GM21526 (cell line): ENCODE data around the gene PCSK7.

Experiments
- ATAC-seq: cut with Tn5 transposase; IDR thresholded peaks from one replicate; pipeline ENCODE4 v1.9.1; 2021; ENCODE audit warnings: moderate library complexity; ENCODE audit not compliant: unreplicated experiment, low FRiP score

Gene PCSK7

DNA sequence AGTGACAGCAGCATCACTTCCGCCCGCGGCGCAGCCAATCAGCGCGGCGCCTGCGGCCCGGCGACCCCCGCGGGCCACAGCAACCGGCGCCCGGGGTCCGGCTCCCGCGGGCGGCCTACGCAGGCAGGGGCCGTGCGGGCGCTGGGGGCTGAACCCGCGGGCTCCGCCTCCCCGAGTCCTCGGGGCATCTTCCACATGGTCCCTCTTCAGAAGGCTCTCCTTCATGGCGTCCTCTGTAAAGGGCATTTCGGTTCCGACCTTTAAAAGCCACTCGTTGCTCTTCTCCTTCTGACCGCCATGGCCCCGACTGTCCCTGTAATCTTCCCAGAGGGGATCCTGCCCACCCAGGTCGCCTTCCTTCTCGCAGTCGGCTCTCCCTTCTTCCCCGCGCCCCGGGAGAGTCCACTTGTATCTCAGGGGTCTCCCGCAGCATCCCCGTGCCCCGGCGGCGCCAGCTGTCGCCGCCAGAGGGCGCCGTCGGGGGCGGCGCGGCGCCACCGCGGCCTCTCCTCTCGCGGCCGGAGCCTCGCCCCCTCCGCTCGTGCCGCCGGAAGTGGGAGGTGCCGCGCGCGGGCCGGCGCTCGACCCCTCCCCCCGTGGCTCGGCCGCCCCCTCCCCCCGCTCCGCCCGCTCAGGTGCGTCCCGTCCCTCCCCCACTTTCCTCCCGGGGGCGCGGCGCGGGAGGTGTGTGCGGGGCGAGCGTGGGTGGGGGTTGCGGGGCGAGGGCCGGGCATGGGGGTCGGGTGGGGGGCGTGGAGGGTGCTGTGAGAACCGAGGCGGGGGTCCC is 412 bp upstream of the PCSK7 start, which contains the start of gene RNF214:
Gene RNF214, plus strand, starts transcription at position 580 of the 787 bp plus-strand sequence. CDS start 1,602 bp downstream, outside the sequence.
- ATAC-seq, result peak; percentile 50

- ATAC-seq, result no peak
Measured at GRCh38 chr11:117230999-117231841, 653 bp downstream of the PCSK7 start.

- ATAC-seq, result no peak
Measured at GRCh38 chr11:117230286-117230961, 1.4 kb downstream of the PCSK7 start.

- no peak for ATAC-seq
Measured at GRCh38 chr11:117229931-117230285, 2.0 kb downstream of the PCSK7 start.

DNA sequence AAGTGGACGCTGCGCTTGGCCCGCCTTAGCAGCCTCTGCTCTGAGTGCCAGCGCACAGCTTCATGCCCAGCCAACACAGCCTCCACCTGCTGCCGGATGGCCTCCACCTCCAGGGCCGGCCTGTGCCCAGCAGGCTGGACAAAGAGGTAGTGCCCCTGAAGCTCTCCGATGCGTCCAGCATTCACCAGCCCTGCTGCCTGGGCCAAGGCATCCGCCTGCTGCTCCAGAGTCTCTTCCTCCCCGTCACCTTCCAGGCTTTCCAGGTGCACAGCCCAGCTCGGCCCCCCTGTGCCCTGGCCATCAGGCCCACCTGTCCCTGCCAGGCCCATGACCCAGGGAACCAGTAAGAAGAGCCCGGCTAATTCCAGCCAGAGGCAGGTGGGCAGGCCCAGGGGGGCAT is 2.5 kb downstream of the PCSK7 start:
- ATAC-seq, result no peak

DNA sequence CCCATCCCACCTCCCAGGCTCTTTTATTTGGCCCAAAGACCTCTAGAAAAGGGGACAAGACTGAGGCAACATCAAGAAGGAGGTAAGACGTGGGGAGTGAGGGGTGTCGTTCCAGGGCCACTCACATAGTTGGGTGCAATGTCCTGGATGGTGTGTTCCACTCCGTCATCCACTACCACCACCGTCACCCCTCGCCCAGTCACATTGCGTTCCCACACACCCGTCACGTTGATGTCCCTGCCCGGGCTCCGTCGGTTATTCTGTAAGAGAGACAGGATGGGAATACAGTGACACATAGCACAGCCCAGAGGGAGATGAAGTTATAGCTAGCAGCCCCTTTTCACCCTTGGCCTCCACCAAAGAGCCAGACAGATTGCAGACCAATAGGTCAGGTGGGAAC is 3.8 kb downstream of the PCSK7 start:
- ATAC-seq, result no peak

- ATAC-seq, result no peak
Measured at GRCh38 chr11:117226388-117227385, 5.2 kb downstream of the PCSK7 start.

GRCh38 chr11:117225553-117226170 is 6.2 kb downstream of the PCSK7 start:
- no peak for ATAC-seq

- no peak for ATAC-seq
Measured at GRCh38 chr11:117223741-117224689, 7.9 kb downstream of the PCSK7 start.

DNA sequence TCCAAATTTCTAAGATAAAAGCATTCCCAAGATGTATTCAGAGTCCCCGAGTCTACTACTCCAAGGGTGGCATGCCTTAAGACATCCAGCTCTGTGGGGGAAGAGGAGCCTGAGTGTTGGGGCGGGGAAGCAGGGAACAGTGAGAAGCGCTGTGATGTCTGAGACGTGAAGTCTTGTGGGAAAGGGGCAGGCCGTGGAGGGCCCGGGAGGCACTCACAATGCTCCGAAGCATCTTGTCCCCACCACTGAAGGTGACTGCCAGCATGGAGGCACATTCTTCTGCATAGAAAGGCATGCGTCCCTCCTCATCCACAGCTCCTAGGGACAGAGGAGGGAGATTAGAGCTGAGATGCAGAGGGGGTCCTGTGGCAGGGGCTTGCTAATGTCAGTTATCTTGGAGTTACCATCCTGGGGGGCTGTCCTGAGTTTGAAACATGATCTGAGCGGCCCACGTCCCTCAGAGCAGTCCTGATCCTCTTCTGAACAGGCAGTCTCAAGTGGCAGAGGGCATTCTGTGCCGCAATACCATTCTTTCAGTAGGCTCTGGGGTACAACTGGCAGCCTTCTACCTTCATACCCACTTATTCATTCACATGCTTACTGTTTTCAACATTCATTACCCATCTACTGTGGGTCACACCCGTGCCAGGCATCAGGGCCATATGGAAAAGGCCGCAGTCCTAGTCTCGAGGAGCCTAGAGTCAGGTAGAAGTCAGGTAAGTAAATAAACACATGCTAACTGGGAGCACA is 8.7 kb downstream of the PCSK7 start:
- no peak for ATAC-seq

DNA sequence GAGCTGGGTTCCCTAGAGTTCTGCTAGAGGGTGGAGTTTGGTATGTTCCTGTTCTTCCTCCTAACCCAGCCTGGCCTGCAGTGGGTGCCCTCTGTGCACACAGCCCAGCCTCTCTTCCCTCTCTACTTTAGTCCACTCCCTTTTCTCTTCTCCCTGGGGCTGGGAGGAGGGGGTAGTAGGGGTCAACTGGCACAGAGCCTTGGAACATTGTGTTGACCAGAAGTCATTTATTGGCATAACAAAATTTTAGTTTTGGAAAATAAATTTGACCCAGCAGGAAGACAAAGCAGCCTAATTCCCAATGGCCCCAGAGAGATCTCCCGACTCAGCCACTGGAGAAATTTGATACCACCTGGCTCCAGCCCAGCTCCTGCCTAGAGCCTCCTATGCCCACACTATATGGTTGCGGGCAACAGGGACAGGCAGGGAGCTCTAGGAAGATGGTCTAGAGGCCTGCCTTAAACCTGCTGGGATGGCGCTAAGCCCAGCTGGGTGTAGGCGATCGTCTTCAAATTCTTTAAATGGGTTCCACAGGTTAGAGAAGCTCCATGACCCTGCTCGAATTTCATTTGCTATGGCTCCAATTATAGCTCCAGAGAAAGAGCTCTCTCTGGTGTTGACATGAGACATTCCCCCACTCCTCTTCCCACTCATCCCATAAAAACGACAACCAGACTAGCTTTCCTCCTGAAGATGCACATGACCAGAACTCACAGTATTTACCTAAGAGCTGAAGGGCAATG is 9.9 kb downstream of the PCSK7 start:
- no peak for ATAC-seq

GRCh38 chr11:117220999-117221774 is 10.7 kb downstream of the PCSK7 start:
- ATAC-seq, result no peak

DNA sequence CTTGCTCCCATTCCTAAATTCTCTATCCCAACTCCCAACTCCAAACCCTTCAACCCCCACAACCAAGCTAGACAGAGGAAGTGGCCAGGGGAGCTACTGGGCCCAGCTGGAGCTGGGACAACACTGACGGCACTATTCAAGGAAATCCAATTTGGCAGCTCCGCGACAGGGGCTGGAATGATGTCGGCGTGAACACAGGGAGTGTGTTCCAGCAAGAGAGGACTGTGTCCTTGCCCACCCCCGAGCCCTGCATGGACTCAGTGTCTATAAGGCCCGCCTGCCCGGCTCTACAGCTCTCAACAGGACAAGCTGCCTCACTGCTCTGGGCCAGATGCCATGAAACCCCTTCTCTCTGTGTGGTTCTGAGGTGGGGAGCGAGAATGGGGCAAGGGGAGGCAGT is 11.3 kb downstream of the PCSK7 start:
- no peak for ATAC-seq

DNA sequence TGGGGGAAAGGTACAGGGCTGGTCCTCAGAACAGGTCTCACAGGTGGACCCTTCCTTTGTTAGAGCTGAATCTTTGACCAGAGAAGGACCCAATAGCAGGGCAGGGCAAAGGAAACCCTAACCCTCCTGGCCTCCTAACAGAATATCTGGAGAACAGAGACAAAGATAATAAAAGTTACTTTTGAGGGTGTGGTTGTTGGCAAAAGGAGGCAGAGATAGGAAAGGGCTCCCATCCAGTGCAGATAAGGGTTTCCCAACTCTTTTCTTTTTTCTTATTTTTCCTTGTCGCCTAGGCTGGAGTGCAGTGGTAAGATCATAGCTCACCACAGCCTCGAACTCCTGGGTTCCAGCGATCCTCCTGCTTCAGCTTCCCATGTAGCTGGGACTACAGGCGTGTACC is 11.9 kb downstream of the PCSK7 start:
- ATAC-seq, result no peak

DNA sequence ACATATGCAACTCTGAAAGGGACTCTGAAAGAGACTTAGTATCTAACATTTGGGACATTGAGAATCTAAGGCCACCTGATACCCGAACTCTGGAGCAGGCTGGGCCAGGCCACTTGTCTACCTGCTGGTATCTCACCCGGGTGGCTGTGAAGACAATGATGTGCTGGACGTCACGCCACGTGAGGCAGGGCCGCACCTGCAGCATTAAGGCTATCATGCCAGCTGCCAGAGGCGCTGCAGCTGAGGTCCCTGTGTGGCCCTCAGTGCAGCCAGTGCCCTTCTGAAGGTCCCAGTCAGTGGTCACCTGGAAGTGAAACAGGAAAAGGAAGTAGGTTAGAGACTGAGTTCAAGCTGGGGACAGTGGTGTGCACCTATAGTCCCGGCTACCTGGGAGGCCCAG is 12.4 kb downstream of the PCSK7 start:
- no peak for ATAC-seq

GRCh38 chr11:117219001-117219400 is 12.9 kb downstream of the PCSK7 start:
- no peak for ATAC-seq
